ENCODE results near the gene LIMS2. TPM values are rescaled to one million over a fixed set of nuclear protein-coding genes. Genes with fewer than 3 reads are reported as not detected.

The LIMS2 gene
- total and polyA plus RNA-seq, 2 donors (not counting 3 experiments of a cell fraction or from before 2014, with no cell fraction given), result 48.3 to 55.6 TPM

GRCh38 chr2:127660291-127660578 lies 15.1 kb downstream of the LIMS2 start:
- no peak overlapping the region for H2AFZ ChIP-seq (ENCODE audit: low read depth, low read length)
- peak overlapping the region; percentile 5 for H3K27ac ChIP-seq (ENCODE audit: insufficient read depth, low read depth, low read length)
- H3K4me2 ChIP-seq (ENCODE audit: insufficient read depth, low read length), result no peak overlapping the region
- intact Hi-C loops (cut with micrococcal nuclease), result no loop called here
- no TSS peak for BruUV-seq (replicated peaks)
- no peak for TF ChIP-seq JUN (IDR thresholded peaks at IDR 0.05; ENCODE audit: borderline replicate concordance, insufficient read depth, insufficient read length, low read depth)
- H4K20me1 ChIP-seq (replicated peaks; ENCODE audit: control insufficient read depth, extremely low read depth, insufficient read depth, low read length), result no peaks in the 10 kb centered on the region
- no peak for DNase-seq (ENCODE audit: low read depth, low spot score)
- H3K27me3 ChIP-seq (ENCODE audit: control insufficient read depth in 2 of 2, insufficient read depth in 2 of 2, low read length in 2 of 2), result no peaks in the 10 kb centered on the region
- dilution Hi-C loops (cut with MboI; ENCODE audit: extremely low pct_ligation_motif_present, low sequenced_read_pairs), result no loop called here
- FAIRE-seq, result no peak
- no peak overlapping the region for H3K4me3 ChIP-seq (replicated peaks in 1 of 3; ENCODE audit: insufficient read depth in 1 of 3, low read depth in 1 of 3, low read length in 3 of 3)
- peaks cover 55% of the 10 kb centered on the region for H3K4me1 ChIP-seq (ENCODE audit: control insufficient read depth, extremely low read depth, insufficient read depth, low read length)
- H3K79me2 ChIP-seq (ENCODE audit: control insufficient read depth, insufficient read depth, low read length), result no peaks in the 10 kb centered on the region
- no peaks in the 10 kb centered on the region for H3K9me3 ChIP-seq (replicated peaks; ENCODE audit: control insufficient read depth, insufficient read depth, low read length)
- ChIA-PET CTCF (interaction anchor here (1.3 to 6.9 kb wide), 5 partner anchors 13 to 69 kb away, joined by 4 to 37 read pairs (median 7); partner anchors contain the start of gene LIMS2), POLR2A (no interaction called here)
- no peaks in the 10 kb centered on the region for H3K9me1 ChIP-seq (replicated peaks; ENCODE audit: control insufficient read depth, extremely low read depth, insufficient read depth, low read length)
- peaks cover 0 to 3% of the 10 kb centered on the region in 2 experiments for H3K36me3 ChIP-seq (ENCODE audit: control insufficient read depth in 2 of 2, extremely low read depth in 1 of 2, insufficient read depth in 2 of 2, low read length in 2 of 2)
- no peak overlapping the region for H3K9ac ChIP-seq (replicated peaks; ENCODE audit: extremely low read depth, insufficient read depth, low read length)

- Histone ChIP-seq H3K79me2 (ENCODE audit: control insufficient read depth, insufficient read depth, low read length) (no peaks in the 10 kb centered on the region), H3K9me3 (replicated peaks; ENCODE audit: control insufficient read depth, insufficient read depth, low read length) (no peaks in the 10 kb centered on the region), H3K27ac (ENCODE audit: insufficient read depth, low read depth, low read length) (peak overlapping the region; percentile 76), H4K20me1 (replicated peaks; ENCODE audit: control insufficient read depth, extremely low read depth, insufficient read depth, low read length) (no peaks in the 10 kb centered on the region), H3K4me1 (ENCODE audit: control insufficient read depth, extremely low read depth, insufficient read depth, low read length) (peaks cover 51% of the 10 kb centered on the region), H3K36me3 (ENCODE audit: control insufficient read depth in 2 of 2, extremely low read depth in 1 of 2, insufficient read depth in 2 of 2, low read length in 2 of 2) (peaks cover 0 to 3% of the 10 kb centered on the region in 2 experiments), H3K27me3 (ENCODE audit: control insufficient read depth in 2 of 2, insufficient read depth in 2 of 2, low read length in 2 of 2) (no peaks in the 10 kb centered on the region), H3K4me3 (replicated peaks in 1 of 3; ENCODE audit: insufficient read depth in 1 of 3, low read depth in 1 of 3, low read length in 3 of 3) (no peak overlapping the region), H3K4me2 (ENCODE audit: insufficient read depth, low read length) (peak overlapping the region; percentile 42), H3K9ac (replicated peaks; ENCODE audit: extremely low read depth, insufficient read depth, low read length) (no peak overlapping the region), H3K9me1 (replicated peaks; ENCODE audit: control insufficient read depth, extremely low read depth, insufficient read depth, low read length) (no peaks in the 10 kb centered on the region), H2AFZ (ENCODE audit: low read depth, low read length) (peak overlapping the region; percentile 79)
- dilution Hi-C loops (cut with MboI; ENCODE audit: extremely low pct_ligation_motif_present, low sequenced_read_pairs), result no loop called here
- TF ChIP-seq GATA2 (IDR thresholded peaks at IDR 0.05; ENCODE audit: insufficient read depth, insufficient read length, low read depth, low read length) (no peak), POLR2A (IDR thresholded peaks at IDR 0.05; ENCODE audit: low read depth, low read length) (peak; percentile 48), POLR2AphosphoS5 (IDR thresholded peaks at IDR 0.05; ENCODE audit: insufficient read depth, low read depth, low read length) (peak; percentile 78), MYC (IDR thresholded peaks at IDR 0.05; ENCODE audit: low read depth, low read length) (peak; percentile 33)
- FAIRE-seq (peak; percentile 100), DNase-seq (ENCODE audit: low read depth, low spot score) (peak; percentile 79)
- POLR2A ChIA-PET, result no interaction called here
- BruUV-seq (replicated peaks), result no TSS peak
- intact Hi-C loops (cut with micrococcal nuclease), result loop anchor here (1.0 to 2.0 kb wide), 5 partner anchors 10 to 133 kb away; partner anchors contain the start of genes IWS1, LIMS2 and SFT2D3
- CTCF ChIA-PET, result interaction anchor here (0.9 to 6.9 kb wide), 7 partner anchors 10 to 68 kb away, joined by 4 to 37 read pairs (median 7); partner anchors contain the start of gene LIMS2
Measured at GRCh38 chr2:127659408-127660290, 15.7 kb downstream of the LIMS2 start.
